NCI-H1930 (cell line): ENCODE measurements around the gene NISCH.

ENCODE experiments used
- DNase-seq, 2 experiments: peaks; one replicate each; lab custom pipeline; 2025; lab: John Stamatoyannopoulos, UW

Gene NISCH

GRCh38 chr3:52471371-52472238 lies 16.2 kb downstream of the NISCH start:
- no peak for DNase-seq

- DNase-seq, result no peak
These were observed 17.0 kb downstream of the NISCH start for GRCh38 chr3:52472239-52473000.

GRCh38 chr3:52473026-52473425 lies 17.6 kb downstream of the NISCH start:
- no peak for DNase-seq

GRCh38 chr3:52477076-52477795 lies 21.8 kb downstream of the NISCH start:
- DNase-seq, result no peak

GRCh38 chr3:52477796-52478095 lies 22.3 kb downstream of the NISCH start:
- no peak for DNase-seq

GRCh38 chr3:52479037-52479876 lies 23.9 kb downstream of the NISCH start:
- no peak for DNase-seq

- no peak for DNase-seq
These were observed 24.6 kb downstream of the NISCH start for GRCh38 chr3:52479877-52480575.

GRCh38 chr3:52480768-52481715 lies 25.6 kb downstream of the NISCH start:
- no peak for DNase-seq

GRCh38 chr3:52481819-52482521 lies 26.6 kb downstream of the NISCH start:
- DNase-seq, result peak in 1 of 2 experiments; percentile 5

GRCh38 chr3:52483081-52483480 lies 27.7 kb downstream of the NISCH start:
- DNase-seq, result no peak

GRCh38 chr3:52483577-52484381 lies 28.4 kb downstream of the NISCH start:
- no peak for DNase-seq

- no peak for DNase-seq
These were observed 29.5 kb downstream of the NISCH start for GRCh38 chr3:52484680-52485461.

- no peak for DNase-seq
These were observed 31.8 kb downstream of the NISCH start for GRCh38 chr3:52487050-52487787.

- no peak for DNase-seq
These were observed 32.6 kb downstream of the NISCH start for GRCh38 chr3:52487788-52488691.

GRCh38 chr3:52488746-52489145 lies 33.3 kb downstream of the NISCH start:
- no peak for DNase-seq

GRCh38 chr3:52489453-52489852 lies 34.0 kb downstream of the NISCH start:
- no peak for DNase-seq
